Head of caudate nucleus (tissue), 42 donors: Measurements from ENCODE around the gene TAS2R40.
"Not testable (repeated sequence)": the region's sequence is repeated elsewhere in the genome, so short reads cannot be mapped to it uniquely, and the experiment has no call there.

Source experiments
- DNase-seq, 42 donors: peaks; one replicate each; pipeline versions ENCODE4 v3.0.0 to v3.0.0-alpha.2; 2020 to 2021; ENCODE audit warnings: mixed read lengths in 7 of 42
- intact Hi-C: fragments of 100-400 bp; cut with DNase I; formaldehyde crosslinking; loops from one replicate; pipeline ENCODE4 v1.15.0; 2022

Gene TAS2R40

GRCh38 chr7:143221737-143222136, at the start of gene TAS2R40:
TAS2R40 (plus strand) TSS chr7:143222037; CDS start chr7:143222079, 42 bp downstream.
- intact Hi-C loops: no loop called here

DNA sequence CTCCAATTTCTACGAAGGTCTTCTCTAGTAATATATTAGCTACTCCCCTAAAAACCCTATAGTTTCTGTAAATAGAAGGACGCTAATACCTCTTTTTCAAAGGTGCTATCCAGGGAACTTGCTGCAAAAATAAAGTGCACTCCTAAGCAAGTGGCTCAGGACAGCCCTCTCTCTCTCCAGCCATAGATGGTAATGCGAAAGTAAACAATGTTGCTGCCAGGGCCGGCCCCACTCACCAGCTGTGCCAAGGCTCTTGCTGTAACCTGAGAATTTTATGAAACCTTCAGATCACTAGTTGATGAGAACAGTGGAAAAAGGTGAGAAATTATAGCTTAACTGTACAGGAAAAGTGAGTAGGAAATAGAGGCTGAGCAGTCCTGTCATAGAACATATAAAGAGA, 49.5 kb upstream of the TAS2R40 start:
- no peak for DNase-seq
- intact Hi-C loops: no loop called here

More at GRCh38 chr7:143221737-143222136, at the start of gene TAS2R40:
- no peak for DNase-seq

DNA sequence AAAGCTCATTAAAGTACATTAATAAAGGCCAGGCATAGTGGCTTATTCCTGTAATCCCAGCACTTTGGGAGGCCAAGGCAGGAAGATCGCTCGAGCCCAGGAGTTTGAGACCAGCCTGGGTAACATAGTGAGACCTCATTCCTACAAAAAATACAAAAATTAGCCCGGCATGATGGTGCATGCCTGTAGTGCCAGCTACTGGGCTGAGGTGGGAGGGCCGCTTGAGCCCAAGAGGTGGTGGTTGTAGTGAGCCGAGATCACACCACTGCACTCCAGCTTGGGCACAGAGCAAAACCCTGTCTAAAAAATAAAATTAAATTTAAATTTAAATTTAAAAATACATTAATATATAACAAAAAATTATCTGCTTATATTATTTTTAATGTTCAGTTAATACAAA, 45.7 kb upstream of the TAS2R40 start:
- DNase-seq: no peak
- intact Hi-C loops: no loop called here

GRCh38 chr7:143177374-143178119, 44.3 kb upstream of the TAS2R40 start:
- no peak for DNase-seq
- intact Hi-C loops: no loop called here

DNA sequence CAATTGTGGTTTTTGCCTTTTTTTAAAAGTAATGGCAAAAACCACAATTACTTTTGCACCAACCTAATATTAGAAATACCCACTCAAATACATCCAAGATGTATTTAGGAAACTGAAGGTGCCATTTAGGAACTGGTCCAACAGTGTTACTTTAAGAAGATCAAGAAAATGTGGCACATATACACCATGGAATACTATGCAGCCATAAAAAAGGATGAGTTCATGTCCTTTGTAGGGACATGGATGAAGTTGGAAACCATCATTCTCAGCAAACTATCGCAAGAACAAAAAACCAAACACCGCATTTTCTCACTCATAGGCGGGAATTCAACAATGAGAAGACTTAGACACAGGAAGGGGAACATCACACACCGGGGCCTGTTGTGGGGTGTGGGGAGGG, 41.1 kb upstream of the TAS2R40 start:
- intact Hi-C loops: not testable (repeated sequence)

GRCh38 chr7:143181349-143181748, 40.5 kb upstream of the TAS2R40 start:
- no peak for DNase-seq
- intact Hi-C loops: no loop called here

More for the DNA sequence above, 41.1 kb upstream of the TAS2R40 start:
- DNase-seq: not testable (repeated sequence)

DNA sequence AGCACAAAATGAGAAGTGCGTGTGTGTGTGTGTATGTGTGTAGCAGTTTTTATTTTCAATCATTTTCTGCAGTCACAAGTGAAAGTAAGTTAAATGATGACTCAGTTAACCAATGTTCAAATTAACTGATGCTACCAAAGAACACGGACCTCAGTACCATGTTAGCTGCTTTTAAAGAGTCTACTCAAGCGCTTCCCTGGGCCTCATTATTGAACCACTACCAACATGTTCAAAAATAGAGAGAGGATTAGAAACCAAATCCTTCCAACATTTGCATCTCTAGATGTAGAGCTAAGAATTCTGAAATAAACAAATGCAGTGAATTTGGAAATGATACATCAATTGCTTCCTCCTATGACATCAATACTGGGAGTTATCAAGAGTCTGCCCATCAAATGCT, 38.8 kb upstream of the TAS2R40 start, which contains the start of gene TAS2R39:
TAS2R39 (plus strand) TSS at position 396 of the 400 bp plus-strand sequence; CDS start at position 396, 0 bp downstream.
- intact Hi-C loops: no loop called here
- DNase-seq: no peak

GRCh38 chr7:143185551-143185950, 36.3 kb upstream of the TAS2R40 start:
- intact Hi-C loops: no loop called here
- no peak for DNase-seq

DNA sequence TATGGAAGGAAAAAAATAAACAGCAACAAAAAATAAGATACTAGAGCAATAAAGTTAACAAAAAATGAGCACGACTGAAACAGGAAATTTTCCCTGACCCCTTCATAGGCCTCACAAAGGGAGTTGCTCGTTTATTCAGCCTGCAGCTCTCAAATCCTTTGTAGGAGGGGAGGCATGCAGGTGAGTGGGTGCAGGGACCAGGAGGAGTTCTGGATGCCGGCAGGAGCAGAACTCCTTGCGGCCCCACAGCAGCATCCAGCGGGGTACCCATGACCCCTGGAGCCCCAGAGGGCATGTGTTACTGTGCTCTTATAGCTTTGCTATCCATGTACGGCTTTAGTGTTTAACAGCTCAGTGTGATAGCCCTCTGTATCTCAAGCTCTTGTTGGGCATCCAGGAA, 32.8 kb upstream of the TAS2R40 start:
- no peak for DNase-seq

DNA sequence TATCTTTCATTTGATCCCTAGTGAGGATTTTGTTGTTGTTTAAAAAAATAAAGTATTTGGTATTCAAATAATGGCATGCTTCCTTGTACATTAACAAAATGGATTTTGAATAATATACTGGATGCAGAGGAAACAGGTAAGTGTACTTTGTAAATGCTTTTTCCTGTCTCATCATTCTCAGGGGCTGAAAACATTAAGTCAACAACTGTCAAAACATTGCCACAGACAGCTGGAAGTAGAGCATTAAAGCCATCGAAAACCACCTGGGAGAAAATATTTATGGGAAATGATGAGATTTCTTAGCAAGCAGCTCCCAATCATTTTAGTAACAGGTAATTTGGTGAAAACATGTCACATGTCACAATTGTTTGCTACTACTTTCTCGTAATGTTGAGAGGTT, 28.0 kb upstream of the TAS2R40 start:
- no peak for DNase-seq
- intact Hi-C loops: no loop called here

More for the DNA sequence above, 32.8 kb upstream of the TAS2R40 start:
- intact Hi-C loops: no loop called here

GRCh38 chr7:143199040-143199439, 22.8 kb upstream of the TAS2R40 start:
- DNase-seq: no peak
- intact Hi-C loops: no loop called here

DNA sequence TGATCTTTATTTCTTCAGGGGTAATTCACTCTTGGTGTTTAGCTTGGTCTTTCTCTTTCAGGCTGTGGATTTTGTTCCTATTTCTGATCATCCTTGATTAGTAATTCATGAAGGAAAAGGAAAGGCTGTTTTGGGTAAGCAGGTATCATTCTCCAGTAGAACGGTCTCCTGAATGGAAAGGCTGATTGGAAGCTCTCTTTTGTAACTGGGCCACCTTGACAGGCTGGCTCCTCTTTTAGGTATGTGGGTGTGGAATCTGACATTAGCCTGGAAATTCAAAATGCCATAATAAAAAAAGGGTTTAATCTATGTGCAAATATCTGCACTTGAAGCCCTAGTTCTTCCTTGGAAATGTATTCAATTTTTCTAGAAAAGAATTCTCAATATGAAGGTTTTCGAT, 19.7 kb upstream of the TAS2R40 start:
- DNase-seq: peak in 6 of 42 donors; percentile 12 to 64 (median 39)
- intact Hi-C loops: no loop called here

DNA sequence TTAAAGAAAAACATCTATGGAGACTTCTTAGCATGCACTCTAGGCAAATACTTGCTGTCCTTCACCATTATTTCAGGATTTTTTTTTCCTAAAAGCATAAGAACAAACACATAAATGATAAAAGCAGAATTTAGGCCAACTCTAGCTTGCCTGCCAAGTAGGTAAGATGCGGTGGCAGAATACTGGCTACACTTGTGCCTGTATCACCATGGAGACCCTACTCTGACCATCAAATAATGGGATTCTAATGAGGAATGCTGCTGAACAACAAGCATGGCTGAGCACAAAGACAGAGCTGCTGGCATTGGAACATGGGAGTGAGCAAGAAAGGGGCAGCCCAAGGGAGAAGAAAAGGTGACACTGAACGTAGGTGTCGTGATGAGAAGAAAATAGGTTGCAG, 18.5 kb upstream of the TAS2R40 start:
- peak in 1 of 42 donors; percentile 12 for DNase-seq
- intact Hi-C loops: no loop called here

GRCh38 chr7:143205560-143206293, 16.1 kb upstream of the TAS2R40 start:
- intact Hi-C loops: no loop called here
- DNase-seq: peak in 30 of 42 donors; percentile 5 to 62 (median 30)

- intact Hi-C loops: loop anchor here (10.0 kb wide), 1 partner anchor 356 kb away; the partner anchor contains the start of gene EPHB6
- DNase-seq: no peak
Observed at GRCh38 chr7:143210541-143210940, 11.3 kb upstream of the TAS2R40 start.

- intact Hi-C loops: loop anchor here (10.0 kb wide), 1 partner anchor 359 kb away; the partner anchor contains the start of gene EPHB6
- DNase-seq: not testable (repeated sequence)
Observed at GRCh38 chr7:143213478-143213877, 8.4 kb upstream of the TAS2R40 start.

- intact Hi-C loops: loop anchor here (1.0 to 10.0 kb wide), 2 partner anchors 210 to 360 kb away; partner anchors contain the start of gene EPHB6
- peak in 39 of 42 donors; percentile 14 to 87 (median 61) for DNase-seq
Observed at GRCh38 chr7:143214789-143215679, 6.8 kb upstream of the TAS2R40 start.

DNA sequence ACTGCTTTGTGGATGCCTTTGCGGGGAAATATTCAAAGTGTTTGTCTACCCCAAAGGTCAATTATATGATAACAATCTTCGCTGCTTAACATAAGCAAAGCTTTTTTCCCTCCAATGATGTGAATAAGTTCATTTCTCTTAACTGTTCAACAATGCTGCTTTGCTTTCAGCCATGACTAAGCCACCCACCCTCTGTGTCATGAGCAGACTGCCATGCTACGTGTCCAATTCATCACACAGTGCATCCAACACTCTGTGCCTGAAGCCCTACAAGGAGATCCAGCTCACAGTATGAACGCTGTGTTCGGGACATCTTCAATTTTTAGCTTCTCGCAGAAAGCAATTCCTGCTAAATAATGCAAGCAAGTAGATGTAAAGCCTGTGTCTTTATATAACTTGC, 5.7 kb upstream of the TAS2R40 start:
- intact Hi-C loops: loop anchor here (10.0 kb wide), 1 partner anchor 361 kb away; the partner anchor contains the start of gene EPHB6

DNA sequence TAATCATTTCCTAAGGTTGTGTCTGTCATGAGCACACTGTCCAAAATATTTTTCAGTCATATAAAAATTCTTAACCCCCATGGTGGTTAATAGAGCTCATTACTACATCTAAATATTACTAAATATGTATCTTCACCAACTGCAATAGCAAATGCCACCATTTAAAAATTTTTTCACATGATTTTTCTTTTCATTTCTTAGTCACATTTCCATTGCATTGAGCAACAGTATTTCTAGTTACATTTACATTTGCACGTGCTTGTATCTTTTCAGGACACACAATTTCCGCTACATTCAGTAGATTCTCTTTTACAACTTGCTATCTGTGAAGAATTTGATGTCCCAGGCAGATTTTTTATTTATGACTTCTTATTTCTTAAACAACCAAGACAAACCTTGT, 5.2 kb upstream of the TAS2R40 start:
- DNase-seq: no peak
- intact Hi-C loops: loop anchor here (10.0 kb wide), 1 partner anchor 362 kb away; the partner anchor contains the start of gene EPHB6

More for the DNA sequence above, 5.7 kb upstream of the TAS2R40 start:
- DNase-seq: peak in 26 of 42 donors; percentile 18 to 67 (median 40)
